ENCODE measurements around the gene TPSAB1. TPM values are rescaled to one million over a fixed set of nuclear protein-coding genes. Genes with fewer than 3 reads are reported as not detected.

Gene TPSAB1
- total RNA-seq, 1 experiment from 2014 or later, result not detected

- Mint-ChIP-seq H3K9me3 (ENCODE audit: unreplicated experiment) (no peaks in the 10 kb centered on the region), H3K4me1 (ENCODE audit: low read depth, unreplicated experiment) (peaks cover 9% of the 10 kb centered on the region), H3K4me3 (ENCODE audit: unreplicated experiment) (no peak overlapping the region), H3K27ac (ENCODE audit: unreplicated experiment) (no peak overlapping the region), H3K36me3 (ENCODE audit: insufficient read depth, unreplicated experiment) (peaks cover 9% of the 10 kb centered on the region), H3K27me3 (ENCODE audit: insufficient read depth, unreplicated experiment) (no peaks in the 10 kb centered on the region)
- no peaks in the 10 kb centered on the region for H3K36me3 ChIP-seq (ENCODE audit: control insufficient read depth, insufficient read depth, low read length)
- no peaks in the 10 kb centered on the region for H3K9me3 ChIP-seq
- ChIA-PET POLR2A (no interaction called here), CTCF (no interaction called here)
- no peak overlapping the region for H3K4me3 ChIP-seq (ENCODE audit: low read depth, low read length)
- no TSS peak for BruUV-seq (replicated peaks)
- intact Hi-C loops (cut with micrococcal nuclease; ENCODE audit: unreplicated experiment), result no loop called here
- no peak for DNase-seq
- peaks cover 29% of the 10 kb centered on the region for H3K4me1 ChIP-seq
- TF ChIP-seq CTCF (IDR thresholded peaks at IDR 0.05; ENCODE audit: insufficient read depth in 1 of 2, low read depth in 1 of 2, low read length in 1 of 2, severe bottlenecking in 1 of 2, unreplicated experiment in 1 of 2), result no peak
- no peaks in the 10 kb centered on the region for H3K27me3 ChIP-seq (replicated peaks; ENCODE audit: control insufficient read depth, insufficient read depth, low read length)
Observed at GRCh38 chr16:1288813-1289476, 48.4 kb downstream of the TPSAB1 start.

DNA sequence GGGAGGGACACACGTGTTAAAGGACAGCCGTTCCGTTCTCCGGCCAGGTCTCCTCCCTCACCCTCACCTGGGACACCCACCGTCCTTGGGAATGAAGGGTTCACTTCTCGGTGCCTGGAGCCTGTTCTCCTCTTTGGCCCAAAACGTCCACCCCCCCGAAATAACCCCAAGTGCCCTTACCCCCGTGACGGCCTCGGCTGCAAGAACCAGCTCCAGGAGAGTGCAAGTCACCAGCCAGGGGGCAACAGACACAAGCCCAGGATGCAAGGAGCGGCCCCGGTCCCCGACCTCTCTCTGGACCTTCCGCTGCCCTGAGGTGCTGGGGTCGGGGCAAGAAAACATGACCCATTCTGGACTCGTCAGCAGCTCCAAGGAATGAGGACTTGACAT is 49.0 kb downstream of the TPSAB1 start:
- no peaks in the 10 kb centered on the region for H3K27me3 ChIP-seq (replicated peaks; ENCODE audit: control insufficient read depth, insufficient read depth, low read length)

GRCh38 chr16:1290063-1290501 is 49.6 kb downstream of the TPSAB1 start:
- DNase-seq, result no peak
- no peaks in the 10 kb centered on the region for H3K9me3 ChIP-seq
- H3K4me3 ChIP-seq (ENCODE audit: low read depth, low read length), result no peak overlapping the region
- H3K36me3 ChIP-seq (ENCODE audit: control insufficient read depth, insufficient read depth, low read length), result no peaks in the 10 kb centered on the region
- H3K9me3 Mint-ChIP-seq (ENCODE audit: unreplicated experiment), result no peaks in the 10 kb centered on the region
- H3K27me3 ChIP-seq (replicated peaks; ENCODE audit: control insufficient read depth, insufficient read depth, low read length), result no peaks in the 10 kb centered on the region
- ChIA-PET CTCF (no interaction called here), POLR2A (no interaction called here)
- H3K27ac Mint-ChIP-seq (ENCODE audit: unreplicated experiment), result no peak overlapping the region
- no peak overlapping the region for H3K4me3 Mint-ChIP-seq (ENCODE audit: unreplicated experiment)
- H3K36me3 Mint-ChIP-seq (ENCODE audit: insufficient read depth, unreplicated experiment), result peaks cover 11% of the 10 kb centered on the region
- TF ChIP-seq CTCF (IDR thresholded peaks at IDR 0.05; ENCODE audit: insufficient read depth in 1 of 2, low read depth in 1 of 2, low read length in 1 of 2, severe bottlenecking in 1 of 2, unreplicated experiment in 1 of 2), result no peak
- no peaks in the 10 kb centered on the region for H3K27me3 Mint-ChIP-seq (ENCODE audit: insufficient read depth, unreplicated experiment)
- BruUV-seq (replicated peaks), result no TSS peak
- H3K4me1 ChIP-seq, result peaks cover 36% of the 10 kb centered on the region
- H3K4me1 Mint-ChIP-seq (ENCODE audit: low read depth, unreplicated experiment), result peaks cover 18% of the 10 kb centered on the region
- intact Hi-C loops (cut with micrococcal nuclease; ENCODE audit: unreplicated experiment), result no loop called here

More for the DNA sequence above, 49.0 kb downstream of the TPSAB1 start:
- Mint-ChIP-seq H3K9me3 (ENCODE audit: unreplicated experiment) (no peaks in the 10 kb centered on the region), H3K36me3 (ENCODE audit: insufficient read depth, unreplicated experiment) (peaks cover 11% of the 10 kb centered on the region), H3K4me1 (ENCODE audit: low read depth, unreplicated experiment) (peaks cover 14% of the 10 kb centered on the region), H3K27me3 (ENCODE audit: insufficient read depth, unreplicated experiment) (no peaks in the 10 kb centered on the region), H3K4me3 (ENCODE audit: unreplicated experiment) (no peak overlapping the region), H3K27ac (ENCODE audit: unreplicated experiment) (no peak overlapping the region)
- no TSS peak for BruUV-seq (replicated peaks)
- Histone ChIP-seq H3K9me3 (no peaks in the 10 kb centered on the region), H3K4me3 (ENCODE audit: low read depth, low read length) (no peak overlapping the region), H3K36me3 (ENCODE audit: control insufficient read depth, insufficient read depth, low read length) (no peaks in the 10 kb centered on the region), H3K4me1 (peaks cover 35% of the 10 kb centered on the region)
- DNase-seq, result no peak
- ChIA-PET CTCF (no interaction called here), POLR2A (no interaction called here)
- TF ChIP-seq CTCF (IDR thresholded peaks at IDR 0.05; ENCODE audit: insufficient read depth in 1 of 2, low read depth in 1 of 2, low read length in 1 of 2, severe bottlenecking in 1 of 2, unreplicated experiment in 1 of 2), result no peak
- intact Hi-C loops (cut with micrococcal nuclease; ENCODE audit: unreplicated experiment), result no loop called here

All from Caco-2 (cell line).